Gastroesophageal sphincter (tissue), 4 donors: ENCODE measurements around the gene PDIA5. TPM values are rescaled to one million over a fixed set of nuclear protein-coding genes. Genes with fewer than 3 reads are reported as not detected.
A peak's percentile ranks its signal among the peaks of the same experiment; 100 is the strongest.

Experiments
- ATAC-seq: fragments of 150-250 bp; one replicate; pipeline ENCODE4 v1.9.1; 2016; ENCODE audit warnings: mild to moderate bottlenecking, moderate library complexity
- H3K27ac ChIP-seq, 4 donors: fragments of 200-600 bp; sonication (generic) in 3 of 4; 1 replicate in 3 of 4; 2 replicates in 1 of 4; pipeline ENCODE4 v1.5.1; 2016 to 2019
- H3K27me3 ChIP-seq: fragments of 200-600 bp; sonication (generic); one replicate; pipeline ENCODE4 v1.5.1; 2019
- H3K36me3 ChIP-seq, 2 donors: fragments of 200-600 bp; sonication (generic); one replicate each; pipeline ENCODE4 v1.5.1; 2019; ENCODE audit warnings: control low read depth in 1 of 2
- H3K4me1 ChIP-seq, 3 donors: fragments of 200-600 bp; sonication (generic); 1 replicate in 2 of 3; 2 replicates in 1 of 3; pipeline ENCODE4 v1.5.1; 2016 to 2019; ENCODE audit warnings: control low read depth in 2 of 3
- H3K4me3 ChIP-seq, 2 donors: fragments of 200-600 bp; sonication (generic); one replicate each; pipeline ENCODE4 v1.5.1; 2019; ENCODE audit warnings: mild to moderate bottlenecking in 1 of 2, moderate library complexity in 1 of 2
- H3K9me3 ChIP-seq, 3 donors: fragments of 200-600 bp; sonication (generic); one replicate each; pipeline ENCODE4 v1.5.1; 2017 to 2019; ENCODE audit warnings: control low read depth in 2 of 3
- EP300 ChIP-seq: sonication (generic); formaldehyde crosslinking; IDR thresholded peaks from one replicate; pipeline ENCODE4 v1.6.1; 2017; ENCODE audit warnings: antibody characterized with exemption, mild to moderate bottlenecking
- POLR2A ChIP-seq, 2 donors: fragments of 450-650 bp; IDR thresholded peaks; one replicate each; pipeline ENCODE4 v1.6.1; 2017; ENCODE audit warnings: antibody characterized with exemption in 2 of 2, mild to moderate bottlenecking in 2 of 2, moderate library complexity in 1 of 2
- POLR2AphosphoS5 ChIP-seq: sonication (generic); formaldehyde crosslinking; IDR thresholded peaks from one replicate; pipeline ENCODE4 v1.6.1; 2017; ENCODE audit warnings: antibody characterized with exemption
- WGBS, 2 donors: methylation state at CpG; one replicate each; pipeline ENCODE4 v1.1.5; 2018; ENCODE audit warnings: low coverage in 1 of 2; 5-methylcytosine and 5-hydroxymethylcytosine counted together
- total RNA-seq, 4 donors: library from RNA; depleted of rRNA; stranded (reverse); fragments of >200 nt; gene quantifications; one replicate each; pipeline ENCODE4 v1.1.0, GENCODE V29; 2016
- TF ChIP-seq, protein P1 (sequence below), 4 experiments: fragments of 200-600 bp in 2 of 4; fragments of 450-650 bp in 2 of 4; sonication (generic) in 1 of 4; IDR thresholded peaks; one replicate each; pipeline ENCODE4 v1.5.1; 2017 to 2019; ENCODE audit warnings: antibody characterized with exemption in 4 of 4, mild to moderate bottlenecking in 2 of 4, moderate library complexity in 2 of 4

Gene PDIA5
- total RNA-seq, 4 donors from 2014 or later: 9.0 to 19.8 (median 16.9) TPM

DNA sequence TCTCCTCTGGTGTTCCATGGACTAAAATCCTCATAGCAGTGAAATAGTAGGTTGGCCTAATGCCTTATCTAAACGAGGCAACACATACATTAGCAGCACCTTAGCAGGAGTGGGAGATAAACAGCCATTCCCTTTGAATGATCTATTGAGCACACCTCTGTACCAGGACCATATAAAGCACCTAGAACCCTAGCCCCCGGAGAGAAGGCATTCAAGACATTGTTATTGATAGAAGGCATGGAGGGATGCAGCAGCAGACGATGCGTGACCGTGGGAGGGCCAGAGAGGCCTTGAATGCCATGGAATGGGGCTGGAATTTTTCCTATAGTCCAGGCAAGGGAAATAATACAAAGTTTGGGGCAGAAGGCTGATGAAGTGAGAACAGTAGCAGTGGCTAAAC lies 32.7 kb upstream of the PDIA5 start:
- no peaks in the 10 kb centered on the region for H3K9me3 ChIP-seq
- peaks cover 65% of the 10 kb centered on the region for H3K27me3 ChIP-seq
- TF ChIP-seq POLR2AphosphoS5 (no peak), POLR2A (IDR thresholded peaks at IDR 0.05) (no peak), EP300 (no peak)
- TF ChIP-seq, protein P1, sequence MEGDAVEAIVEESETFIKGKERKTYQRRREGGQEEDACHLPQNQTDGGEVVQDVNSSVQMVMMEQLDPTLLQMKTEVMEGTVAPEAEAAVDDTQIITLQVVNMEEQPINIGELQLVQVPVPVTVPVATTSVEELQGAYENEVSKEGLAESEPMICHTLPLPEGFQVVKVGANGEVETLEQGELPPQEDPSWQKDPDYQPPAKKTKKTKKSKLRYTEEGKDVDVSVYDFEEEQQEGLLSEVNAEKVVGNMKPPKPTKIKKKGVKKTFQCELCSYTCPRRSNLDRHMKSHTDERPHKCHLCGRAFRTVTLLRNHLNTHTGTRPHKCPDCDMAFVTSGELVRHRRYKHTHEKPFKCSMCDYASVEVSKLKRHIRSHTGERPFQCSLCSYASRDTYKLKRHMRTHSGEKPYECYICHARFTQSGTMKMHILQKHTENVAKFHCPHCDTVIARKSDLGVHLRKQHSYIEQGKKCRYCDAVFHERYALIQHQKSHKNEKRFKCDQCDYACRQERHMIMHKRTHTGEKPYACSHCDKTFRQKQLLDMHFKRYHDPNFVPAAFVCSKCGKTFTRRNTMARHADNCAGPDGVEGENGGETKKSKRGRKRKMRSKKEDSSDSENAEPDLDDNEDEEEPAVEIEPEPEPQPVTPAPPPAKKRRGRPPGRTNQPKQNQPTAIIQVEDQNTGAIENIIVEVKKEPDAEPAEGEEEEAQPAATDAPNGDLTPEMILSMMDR (IDR thresholded peaks at IDR 0.05): no peak
- H3K4me3 ChIP-seq: no peak overlapping the region
- H3K27ac ChIP-seq: no peak overlapping the region
- 92 to 94% methylated on average over 4 to 5 of the region's 5 CpGs for WGBS, 2 donors
- ATAC-seq: no peak
- H3K36me3 ChIP-seq: no peaks in the 10 kb centered on the region
- H3K4me1 ChIP-seq: peaks cover 0 to under 1% (median 0%) of the 10 kb centered on the region in 3 donors

DNA sequence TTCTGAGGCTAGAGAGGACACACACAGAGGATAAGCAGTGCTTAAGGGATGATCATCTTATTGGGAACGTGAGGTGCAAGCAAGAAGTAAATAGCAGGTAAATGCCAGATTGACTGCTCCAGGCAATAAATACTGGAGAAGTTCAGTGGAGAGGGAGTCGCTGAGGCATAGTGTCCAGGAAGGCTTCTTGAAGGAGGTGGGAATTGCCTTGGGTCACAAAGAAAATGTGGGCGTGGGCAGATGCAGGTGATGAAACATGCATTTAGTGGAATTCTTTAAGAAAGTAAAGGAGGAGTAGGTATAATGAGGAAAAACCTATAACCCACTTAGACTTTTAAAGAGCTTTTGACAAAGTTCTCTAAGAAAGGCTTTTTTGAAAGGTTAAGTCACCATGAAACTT lies 31.8 kb upstream of the PDIA5 start:
- Histone ChIP-seq H3K36me3 (no peaks in the 10 kb centered on the region), H3K27ac (no peak overlapping the region), H3K4me1 (no peaks in the 10 kb centered on the region), H3K9me3 (no peaks in the 10 kb centered on the region), H3K4me3 (no peak overlapping the region), H3K27me3 (peaks cover 56% of the 10 kb centered on the region)
- TF ChIP-seq EP300 (no peak), POLR2A (IDR thresholded peaks at IDR 0.05) (no peak), POLR2AphosphoS5 (no peak)
- TF ChIP-seq, protein P1 (IDR thresholded peaks at IDR 0.05): no peak
- WGBS, 2 donors: 91 to 100% methylated on average over 1 to 3 of the region's 3 CpGs
- ATAC-seq: no peak

DNA sequence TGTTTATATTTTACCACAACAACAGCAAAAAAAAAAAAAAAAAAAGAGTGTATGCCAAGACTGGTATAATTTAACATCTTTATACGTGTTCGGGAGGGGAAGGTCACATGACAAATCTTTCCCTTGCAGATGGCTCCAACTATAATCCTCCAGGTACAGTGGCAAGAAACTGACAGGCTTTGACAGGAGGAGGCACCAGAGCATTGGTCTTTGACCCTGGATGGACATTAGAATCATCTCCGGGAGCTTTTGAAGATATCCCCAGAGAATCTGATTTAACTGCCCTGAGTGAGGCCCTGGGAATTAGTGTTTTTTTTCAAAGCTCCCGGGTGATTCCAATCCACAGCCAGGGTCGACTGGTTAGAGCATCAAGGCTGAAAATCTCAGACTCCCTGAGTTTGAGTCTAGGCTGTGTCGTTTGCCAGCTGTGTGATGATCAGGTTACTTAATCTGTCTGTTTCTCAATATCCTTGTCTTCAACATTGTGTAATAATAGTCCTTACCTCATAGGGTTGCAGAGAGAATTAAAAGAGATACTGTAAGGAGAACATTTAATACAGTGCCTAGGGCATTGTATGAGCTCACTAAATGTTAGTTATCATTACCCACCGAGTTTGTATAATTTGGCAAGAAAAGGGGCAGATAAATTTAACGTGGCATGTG lies 30.3 kb upstream of the PDIA5 start:
- no peak overlapping the region for H3K27ac ChIP-seq
- ATAC-seq: peak; percentile 85
- no peaks in the 10 kb centered on the region for H3K9me3 ChIP-seq
- no peak overlapping the region for H3K4me3 ChIP-seq
- WGBS, 2 donors: 50 to 54% methylated on average over 7 to 8 of the region's 8 CpGs
- no peaks in the 10 kb centered on the region for H3K4me1 ChIP-seq
- TF ChIP-seq EP300 (no peak), POLR2AphosphoS5 (no peak), POLR2A (IDR thresholded peaks at IDR 0.05) (no peak)
- TF ChIP-seq, protein P1 (IDR thresholded peaks at IDR 0.05): no peak
- H3K27me3 ChIP-seq: peaks cover 41% of the 10 kb centered on the region
- H3K36me3 ChIP-seq: no peaks in the 10 kb centered on the region

DNA sequence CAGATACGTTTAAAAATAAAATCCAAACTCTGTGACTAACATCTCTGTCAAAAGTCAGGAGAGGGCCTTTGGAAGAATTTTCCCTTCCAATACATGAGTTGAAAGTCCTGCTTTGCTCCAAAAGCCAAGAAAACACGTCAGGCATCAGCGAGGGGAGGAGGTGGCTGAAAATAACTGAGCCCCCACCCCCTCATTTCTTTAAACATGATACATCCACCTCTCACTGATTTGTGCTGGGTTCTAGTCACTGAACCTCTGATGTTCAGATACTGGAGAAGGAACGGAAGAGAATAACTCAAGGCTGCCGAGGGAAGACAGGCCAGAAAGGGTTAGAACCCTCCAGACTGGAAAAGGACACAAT lies 29.8 kb upstream of the PDIA5 start:
- no peak overlapping the region for H3K4me3 ChIP-seq
- ATAC-seq: no peak
- no peaks in the 10 kb centered on the region for H3K9me3 ChIP-seq
- 39 to 55% methylated on average over 3 to 5 of the region's 5 CpGs for WGBS, 2 donors
- H3K36me3 ChIP-seq: no peaks in the 10 kb centered on the region
- peaks cover 38% of the 10 kb centered on the region for H3K27me3 ChIP-seq
- TF ChIP-seq, protein P1 (IDR thresholded peaks at IDR 0.05): no peak
- no peak overlapping the region for H3K27ac ChIP-seq
- no peaks in the 10 kb centered on the region for H3K4me1 ChIP-seq

DNA sequence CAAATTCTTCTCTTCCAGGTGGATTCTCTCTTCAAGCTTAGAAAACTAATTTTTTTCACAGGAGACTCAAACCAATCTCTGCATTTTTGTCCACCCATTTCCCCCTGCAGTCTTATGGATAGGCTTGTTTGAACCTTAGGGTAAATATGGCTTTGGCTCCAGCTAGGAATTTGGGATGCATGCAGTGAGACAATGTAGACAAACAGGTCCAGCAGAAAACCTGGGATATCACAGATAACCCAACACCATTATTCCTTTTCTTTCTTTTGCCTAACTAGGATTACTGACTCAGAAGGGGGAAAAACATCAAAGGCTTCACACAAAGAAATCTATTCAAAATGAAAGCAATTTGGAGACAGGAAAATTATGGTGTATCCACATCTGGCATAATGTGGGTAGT lies 28.1 kb upstream of the PDIA5 start:
- no peak overlapping the region for H3K4me3 ChIP-seq
- TF ChIP-seq, protein P1 (IDR thresholded peaks at IDR 0.05): no peak
- no peak for TF ChIP-seq EP300
- no peak for TF ChIP-seq POLR2AphosphoS5
- TF ChIP-seq POLR2A (IDR thresholded peaks at IDR 0.05): no peak
- H3K27me3 ChIP-seq: peaks cover 20% of the 10 kb centered on the region
- no peaks in the 10 kb centered on the region for H3K4me1 ChIP-seq
- H3K27ac ChIP-seq: no peak overlapping the region
- H3K9me3 ChIP-seq: no peaks in the 10 kb centered on the region
- H3K36me3 ChIP-seq: no peaks in the 10 kb centered on the region
- no peak for ATAC-seq
